HG03442 (cell line): Measurements from ENCODE around the gene PRRC2B.
"Not testable (repeated sequence)": the region's sequence is repeated elsewhere in the genome, so short reads cannot be mapped to it uniquely, and the experiment has no call there.

ENCODE experiments used
- ATAC-seq: cut with Tn5 transposase; IDR thresholded peaks from one replicate; pipeline ENCODE4 v1.9.1; 2021; ENCODE audit warnings: mild to moderate bottlenecking, moderate library complexity; ENCODE audit not compliant: unreplicated experiment

PRRC2B gene

GRCh38 chr9:131393622-131394463 is at the start of gene PRRC2B:
TSS of gene PRRC2B (plus strand) at chr9:131394086. CDS start at chr9:131430145, 36,059 bp downstream.
- ATAC-seq, result peak; percentile 45

DNA sequence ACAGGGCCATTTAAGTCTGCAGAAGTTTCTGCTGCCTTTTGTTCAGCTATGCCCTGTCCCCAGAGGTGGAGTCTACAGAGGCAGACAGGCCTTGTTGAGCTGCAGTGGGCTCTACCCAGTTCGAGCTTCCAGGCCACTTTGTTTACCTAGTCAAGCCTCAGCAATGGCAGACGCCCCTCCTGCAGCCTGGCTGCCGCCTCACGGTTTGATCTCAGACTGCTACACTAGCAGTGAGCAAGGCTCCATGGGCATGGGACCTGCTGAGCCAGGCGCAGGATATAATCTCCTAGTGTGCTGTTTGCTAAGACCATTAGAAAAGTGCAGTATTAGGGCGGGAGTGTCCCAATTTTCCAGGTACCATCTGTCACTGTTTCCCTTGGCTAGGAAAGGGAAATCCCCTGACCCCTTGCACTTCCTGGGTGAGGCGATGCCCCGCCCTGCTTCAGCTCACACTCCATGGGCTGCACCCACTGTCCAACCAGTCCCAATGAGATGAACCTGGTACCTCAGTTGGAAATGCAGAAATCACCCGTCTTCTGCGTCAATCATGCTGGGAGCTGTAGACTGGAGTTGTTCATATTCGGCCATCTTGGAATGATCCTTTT is 48.9 kb upstream of the PRRC2B start:
- ATAC-seq, result not testable (repeated sequence)

- ATAC-seq, result no peak
Measured at GRCh38 chr9:131346559-131346958, 47.3 kb upstream of the PRRC2B start.

GRCh38 chr9:131347376-131348020 is 46.4 kb upstream of the PRRC2B start:
- no peak for ATAC-seq

GRCh38 chr9:131348631-131349521 is 45.0 kb upstream of the PRRC2B start:
- ATAC-seq, result no peak

- ATAC-seq, result no peak
Measured at GRCh38 chr9:131349522-131349880, 44.4 kb upstream of the PRRC2B start.

DNA sequence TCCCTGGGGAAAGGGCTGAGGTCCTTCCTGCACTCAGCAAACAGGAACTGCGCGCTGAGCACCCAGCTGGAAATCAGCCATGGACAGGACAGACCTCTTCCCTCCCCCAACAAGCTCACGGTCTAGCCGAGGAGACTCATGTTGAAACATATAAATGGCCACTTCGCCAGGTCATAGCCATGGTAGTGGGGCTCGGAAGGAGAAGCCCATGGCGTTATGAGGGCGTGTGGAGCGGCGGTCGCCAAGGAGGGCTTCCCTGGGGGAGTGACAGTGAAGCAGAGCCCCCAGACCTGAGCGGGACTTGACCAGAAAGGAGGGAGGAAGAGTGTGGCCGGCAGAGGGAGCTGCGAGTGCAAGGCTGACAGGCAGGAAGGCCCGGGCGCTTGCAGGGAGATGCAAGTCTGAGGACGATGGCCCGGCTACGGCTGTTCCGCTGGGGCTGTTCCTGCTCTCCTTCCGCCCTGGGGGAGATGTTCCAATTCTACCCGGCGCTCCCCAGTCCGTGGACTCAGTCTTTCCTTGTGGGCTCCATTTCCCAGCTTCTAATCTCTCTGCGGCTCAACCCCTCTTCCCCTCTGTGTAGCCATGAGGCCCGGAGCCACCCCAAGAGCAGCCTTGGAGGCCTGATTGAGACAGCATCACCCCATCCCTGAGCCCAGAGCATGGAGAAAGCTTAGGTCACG is 43.9 kb upstream of the PRRC2B start:
- no peak for ATAC-seq

- ATAC-seq, result not testable (repeated sequence)
Measured at GRCh38 chr9:131356479-131356878, 37.4 kb upstream of the PRRC2B start.

- no peak for ATAC-seq
Measured at GRCh38 chr9:131358556-131358955, 35.3 kb upstream of the PRRC2B start.

GRCh38 chr9:131361202-131361833 is 32.6 kb upstream of the PRRC2B start:
- ATAC-seq, result no peak

DNA sequence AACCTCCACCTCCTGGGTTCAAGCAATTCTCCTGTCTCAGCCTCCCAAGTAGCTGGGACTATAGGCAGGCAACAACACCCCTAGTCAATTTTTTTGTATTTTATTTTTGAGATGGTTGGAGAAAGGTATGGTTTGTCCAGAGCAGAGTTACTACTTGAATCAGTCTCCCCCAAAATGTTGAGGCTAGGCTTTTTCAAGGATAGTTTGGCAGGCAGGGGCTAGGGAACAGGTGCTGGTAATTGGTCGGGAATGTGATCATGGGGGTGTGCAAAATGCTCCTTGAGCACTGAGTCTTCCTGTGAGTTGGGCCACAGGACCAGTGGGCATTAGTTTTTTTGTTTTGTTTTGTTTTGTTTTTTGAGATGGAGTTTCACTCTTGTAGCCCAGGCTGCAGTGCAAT is 28.3 kb upstream of the PRRC2B start:
- no peak for ATAC-seq

GRCh38 chr9:131366761-131367401 is 27.0 kb upstream of the PRRC2B start:
- no peak for ATAC-seq

DNA sequence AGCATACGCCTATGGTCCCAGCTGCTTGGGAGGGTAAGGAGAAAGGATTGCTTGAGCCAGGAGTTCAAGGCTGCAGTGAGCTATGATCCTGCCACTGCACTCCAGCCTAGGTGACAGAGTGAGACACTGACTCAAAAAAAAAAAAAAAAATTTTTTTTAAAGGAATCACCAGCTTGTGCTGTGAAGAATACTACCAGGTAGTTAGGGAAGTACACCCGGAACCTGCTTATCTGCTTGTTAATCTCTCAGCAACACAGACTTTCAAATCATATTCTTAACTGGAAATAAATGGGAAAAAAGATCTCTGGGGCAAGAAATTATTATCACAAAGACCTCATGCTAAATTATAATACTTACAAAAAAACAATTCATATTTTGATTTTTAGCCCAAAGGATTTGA is 26.4 kb upstream of the PRRC2B start:
- ATAC-seq, result no peak

DNA sequence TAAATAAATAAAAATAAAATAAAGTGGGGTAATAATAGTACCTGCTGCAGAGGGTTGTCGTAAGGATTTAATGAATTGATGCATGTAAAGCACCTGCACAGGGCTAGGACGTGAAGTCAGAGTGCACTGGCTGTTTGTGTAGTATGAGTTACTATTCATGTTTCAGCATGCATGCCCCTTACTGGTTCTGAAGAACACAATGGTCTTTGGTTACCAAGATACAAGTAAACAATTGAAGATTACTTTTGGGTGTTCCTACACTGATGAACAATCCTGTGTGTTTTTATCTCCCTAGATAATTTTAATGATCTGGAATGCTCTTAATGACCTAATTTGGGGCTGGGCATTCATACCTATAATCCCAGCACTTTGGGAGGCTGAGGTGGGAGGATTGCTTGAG is 23.2 kb upstream of the PRRC2B start:
- no peak for ATAC-seq

GRCh38 chr9:131372599-131372973 is 21.3 kb upstream of the PRRC2B start:
- ATAC-seq, result not testable (repeated sequence)

- ATAC-seq, result not testable (repeated sequence)
Measured at GRCh38 chr9:131374638-131375037, 19.2 kb upstream of the PRRC2B start.

GRCh38 chr9:131379056-131379455 is 14.8 kb upstream of the PRRC2B start:
- ATAC-seq, result no peak

GRCh38 chr9:131382850-131383729 is 10.8 kb upstream of the PRRC2B start:
- no peak for ATAC-seq
